NCI-H82 treated with DMSO at 0.1 percent for 48 hours (cell line): ENCODE measurements around the gene PLEKHO1.
A peak's percentile ranks its signal among the peaks of the same experiment; 100 is the strongest.

Experiments
- DNase-seq: peaks from one replicate; lab custom pipeline; 2025; ENCODE audit not compliant: unreplicated experiment; lab: John Stamatoyannopoulos, UW

PLEKHO1 gene

DNA sequence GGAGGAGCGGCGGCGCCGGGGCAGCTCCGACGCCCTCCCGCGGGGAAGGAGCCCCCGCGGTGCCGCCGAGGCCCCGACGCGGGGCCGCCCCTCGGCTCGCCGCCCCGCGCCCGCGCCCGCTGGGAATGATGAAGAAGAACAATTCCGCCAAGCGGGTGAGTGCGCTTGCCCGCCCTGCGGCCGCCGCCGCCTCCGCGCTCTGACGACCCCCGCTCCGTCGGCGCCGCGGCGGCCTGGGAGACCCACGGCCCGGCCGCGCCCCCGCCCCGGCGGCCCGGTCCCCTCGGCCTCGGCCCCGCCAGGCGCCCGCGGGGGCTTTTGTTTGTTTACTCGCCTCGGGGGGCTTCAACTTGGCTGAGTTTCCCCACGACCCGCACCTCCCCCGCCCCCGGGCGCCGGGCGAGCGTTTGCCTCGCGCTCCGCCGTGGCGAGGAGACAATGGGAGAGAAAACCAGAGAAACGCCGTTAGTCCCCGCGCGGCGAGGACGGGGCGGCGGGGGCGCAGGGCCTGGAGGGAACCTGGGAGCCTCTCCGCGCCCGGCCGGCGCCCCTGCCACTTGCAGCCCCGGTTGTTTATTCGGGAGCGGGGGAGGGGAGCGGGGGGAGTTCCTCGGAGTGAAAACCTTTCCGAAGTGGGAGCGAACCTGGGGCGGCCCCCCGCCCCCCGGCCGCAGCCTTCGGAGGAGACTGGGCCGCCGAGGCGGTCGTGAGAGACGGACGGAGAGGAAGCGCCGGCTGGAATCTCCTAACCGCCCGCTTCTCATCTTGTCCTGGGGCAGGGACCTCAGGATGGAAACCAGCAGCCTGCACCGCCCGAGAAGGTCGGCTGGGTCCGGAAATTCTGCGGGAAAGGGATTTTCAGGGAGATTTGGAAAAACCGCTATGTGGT, 661 bp downstream of the PLEKHO1 start:
- no peak for DNase-seq

DNA sequence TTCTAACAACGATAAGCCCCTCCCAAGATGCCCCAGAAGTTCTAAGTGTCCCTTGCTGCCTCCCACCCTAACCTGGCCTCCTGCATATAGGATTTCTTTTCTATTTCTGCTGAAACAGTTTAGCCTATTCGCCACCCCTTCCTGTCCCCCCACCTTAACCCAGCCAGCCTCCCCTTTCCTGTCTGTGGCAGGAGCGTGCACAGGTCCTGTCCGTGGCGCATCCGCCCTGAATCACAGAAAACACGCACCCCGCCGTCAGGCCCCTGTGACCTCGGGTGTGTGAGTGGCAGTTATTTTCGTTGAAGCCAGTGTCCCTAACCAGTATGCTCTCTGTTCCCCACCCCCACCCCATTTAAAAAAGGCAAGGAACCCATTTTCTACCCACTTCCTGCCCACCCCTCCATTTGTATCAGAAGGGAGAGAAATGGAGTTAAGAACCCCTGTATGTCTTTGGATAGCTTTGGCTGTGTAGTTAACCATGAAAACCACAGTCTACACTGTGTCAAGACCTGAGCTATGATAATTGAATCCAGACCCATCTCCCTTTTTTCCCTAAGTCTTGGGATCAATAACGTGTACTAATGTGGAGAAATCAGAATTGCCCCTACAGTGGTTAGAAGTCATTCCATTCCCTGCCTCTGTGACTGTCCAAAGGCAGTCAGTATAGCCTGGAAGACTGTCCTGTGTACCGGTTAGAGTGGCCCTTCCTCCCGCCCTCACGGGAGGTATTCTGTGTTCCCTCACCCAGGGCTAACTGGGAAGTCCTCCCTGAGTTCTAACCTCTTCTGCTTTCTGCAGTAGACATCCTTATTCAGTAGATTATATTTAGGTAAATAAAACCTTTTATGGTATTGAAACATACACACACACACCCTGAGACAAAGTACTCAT, 1.8 kb downstream of the PLEKHO1 start:
- DNase-seq: no peak

DNA sequence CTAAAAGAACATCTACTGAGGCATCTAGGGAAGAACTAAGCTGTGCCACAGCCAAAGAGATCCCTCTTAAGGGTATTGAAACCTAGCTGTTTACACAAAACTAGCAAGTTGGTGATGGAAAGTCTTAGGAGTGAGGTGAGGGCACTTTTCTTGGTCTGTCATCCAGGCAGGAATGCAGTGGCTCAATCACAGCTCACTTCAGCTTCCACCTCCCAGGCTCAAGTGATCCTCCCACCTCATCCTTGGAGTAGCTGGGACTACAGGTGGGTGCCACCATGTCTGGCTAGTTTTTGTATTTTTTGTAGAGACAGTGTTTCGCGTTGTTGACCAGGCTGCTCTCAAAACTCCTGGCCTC, 2.4 kb downstream of the PLEKHO1 start:
- no peak for DNase-seq

DNA sequence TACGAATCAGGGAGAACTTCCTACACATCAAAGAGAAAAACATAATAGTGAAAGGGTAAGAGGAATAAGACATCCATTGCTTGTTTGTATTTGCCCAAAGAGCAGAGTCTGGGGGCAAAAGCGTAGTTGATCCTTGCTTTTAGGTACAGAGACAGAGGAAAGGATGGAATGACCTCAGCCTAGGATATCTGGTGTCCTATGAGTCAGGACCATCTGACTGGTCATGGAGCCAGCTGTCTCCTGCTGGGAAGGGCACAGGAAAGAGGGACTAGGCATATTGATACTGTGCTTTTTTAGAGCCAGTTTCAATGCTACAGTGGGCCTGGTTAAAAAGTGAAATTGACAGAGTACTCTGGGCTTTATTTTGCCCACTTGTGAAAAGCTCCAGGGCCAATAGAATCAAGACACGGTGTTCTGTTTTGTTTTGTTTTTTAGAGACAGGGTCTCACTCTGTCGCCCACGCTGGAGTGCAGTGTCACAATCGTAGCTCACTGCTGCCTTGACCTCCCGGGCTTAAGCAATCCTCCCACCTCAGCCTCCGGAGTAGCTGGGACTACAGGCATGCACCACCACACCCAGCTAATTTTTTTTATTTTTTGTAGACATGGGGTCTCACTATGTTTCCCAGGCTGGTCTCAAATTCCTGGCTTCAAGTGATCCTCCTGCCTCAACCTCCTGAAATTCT, 3.2 kb downstream of the PLEKHO1 start:
- no peak for DNase-seq

DNA sequence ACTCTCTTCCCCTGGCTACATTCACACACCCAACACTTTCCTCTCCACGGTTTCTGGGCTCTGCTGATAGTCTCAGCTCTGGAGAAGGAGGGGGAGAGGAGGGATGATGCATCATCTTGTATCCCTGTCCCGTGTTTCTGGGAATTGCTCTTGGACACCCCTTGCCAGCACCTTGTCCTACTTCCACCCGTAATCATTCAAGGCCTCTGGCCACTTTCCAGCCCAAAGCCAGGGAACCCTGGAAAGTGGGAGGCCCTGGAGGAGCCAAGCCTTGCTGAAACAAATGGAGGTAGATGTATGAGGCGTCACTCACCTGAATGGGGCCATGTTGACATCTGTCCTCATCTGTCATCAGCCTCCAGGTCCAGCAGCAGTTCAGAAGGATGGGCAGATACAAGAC, 4.4 kb downstream of the PLEKHO1 start:
- no peak for DNase-seq

DNA sequence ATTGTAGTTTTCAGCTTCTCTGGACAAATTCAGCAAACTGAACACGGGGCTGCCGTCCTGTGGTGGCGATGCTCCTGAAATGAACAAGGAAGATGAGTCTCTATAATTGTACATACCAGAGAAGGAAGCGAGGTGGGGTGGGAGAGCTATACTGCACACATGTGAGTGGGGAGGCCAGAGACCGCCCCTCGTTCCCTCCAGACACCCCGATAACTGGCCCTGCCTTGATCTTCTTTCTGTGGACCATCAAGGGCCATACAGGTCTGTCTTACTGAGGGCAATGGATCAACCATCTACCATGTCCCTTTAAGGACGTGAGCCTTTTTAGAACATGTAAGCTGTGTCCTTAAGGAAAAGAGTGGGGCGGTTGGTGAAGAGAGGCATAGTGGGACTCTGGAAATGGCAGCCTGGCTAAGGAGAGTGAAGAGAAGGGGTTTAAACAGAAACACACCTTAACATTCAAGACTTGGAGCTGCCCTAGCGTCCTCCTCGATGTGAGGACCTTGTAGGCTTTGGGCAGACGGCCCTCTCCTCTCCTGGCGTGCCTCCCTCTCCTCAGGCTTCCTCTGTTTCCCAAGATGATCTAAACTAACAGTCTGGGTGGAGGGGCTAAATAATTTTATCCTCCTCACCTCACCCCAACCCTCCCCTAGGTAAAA, 5.8 kb downstream of the PLEKHO1 start:
- DNase-seq: no peak

DNA sequence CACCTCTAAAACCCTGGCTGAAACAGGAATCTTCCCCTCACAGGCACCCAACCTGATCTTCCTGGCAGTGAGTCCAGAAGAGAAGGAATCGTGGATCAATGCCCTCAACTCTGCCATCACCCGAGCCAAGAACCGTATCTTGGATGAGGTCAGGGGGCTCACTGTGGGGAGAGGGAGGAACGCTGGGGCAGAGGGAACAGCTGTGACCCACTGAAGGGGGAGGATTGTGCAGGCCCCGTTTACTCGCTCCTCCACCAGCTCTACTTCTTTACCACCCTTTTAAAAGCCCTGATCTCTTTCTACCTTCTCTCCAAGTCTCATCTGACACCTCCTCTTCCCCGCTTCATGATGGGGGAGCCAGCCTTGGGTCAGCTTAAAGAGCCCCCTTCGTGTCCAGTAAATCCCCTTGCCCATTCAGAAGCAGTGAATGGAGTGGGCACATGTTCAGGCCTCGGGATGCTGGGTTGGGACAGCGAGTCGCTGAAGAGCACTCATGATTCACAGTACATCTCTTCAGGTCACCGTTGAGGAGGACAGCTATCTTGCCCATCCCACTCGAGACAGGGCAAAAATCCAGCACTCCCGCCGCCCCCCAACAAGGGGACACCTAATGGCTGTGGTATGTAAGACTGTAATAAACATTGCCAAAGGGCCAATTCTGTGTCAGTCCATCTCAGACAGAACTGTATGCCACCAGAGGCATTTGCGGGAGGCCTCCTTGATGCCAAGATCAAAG, 7.3 kb downstream of the PLEKHO1 start:
- DNase-seq: no peak

DNA sequence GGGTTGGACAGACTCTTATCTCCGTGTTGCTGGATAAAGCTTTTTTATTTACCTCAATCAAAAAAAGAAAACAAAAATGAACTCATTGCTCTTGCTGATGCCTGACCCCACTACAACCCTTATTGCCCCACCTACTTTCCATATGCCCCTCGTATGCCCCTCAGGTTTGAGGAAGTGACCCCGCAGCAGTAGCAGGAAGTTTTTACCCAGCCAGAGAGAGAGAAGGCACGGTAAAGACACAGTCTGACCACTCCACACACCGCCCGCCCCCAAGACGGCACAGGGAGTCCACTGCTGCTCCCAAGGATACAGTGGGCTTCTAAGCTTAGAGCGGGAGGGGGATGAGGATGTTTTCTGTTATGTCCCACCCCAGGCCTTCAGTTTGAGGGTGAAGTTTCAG, 9.8 kb downstream of the PLEKHO1 start:
- no peak for DNase-seq

DNA sequence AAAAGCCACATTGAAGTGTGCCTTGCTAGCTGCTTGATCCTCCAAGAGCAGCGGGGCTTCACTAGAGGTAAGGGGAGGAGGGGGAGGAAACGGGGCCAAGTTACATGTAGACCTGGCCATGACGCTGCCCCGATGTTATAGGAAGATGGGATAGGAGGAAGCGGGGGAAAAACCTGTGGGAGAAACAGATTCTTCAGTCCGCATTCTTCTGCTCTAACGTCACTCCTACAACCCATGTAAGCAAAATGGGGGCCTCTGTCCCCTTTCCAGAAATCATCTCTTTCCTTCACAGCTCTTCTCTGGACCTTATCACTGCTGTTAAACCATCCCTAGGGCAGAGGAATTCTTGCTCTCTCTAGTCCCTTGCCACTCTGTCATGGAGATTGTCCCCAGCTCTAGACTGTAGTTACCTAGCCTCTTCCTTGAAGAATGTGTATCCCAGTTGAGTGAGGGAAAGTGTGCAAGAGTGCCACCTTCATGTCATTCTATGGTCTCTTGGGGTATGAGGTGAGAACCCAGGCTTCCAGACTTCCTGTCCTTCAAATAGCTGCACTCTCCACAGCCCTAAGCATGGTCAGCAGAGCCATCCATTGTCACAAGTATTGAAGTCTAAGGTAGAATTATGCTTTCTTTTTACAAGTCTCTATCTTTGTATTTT, 11.4 kb downstream of the PLEKHO1 start:
- no peak for DNase-seq

DNA sequence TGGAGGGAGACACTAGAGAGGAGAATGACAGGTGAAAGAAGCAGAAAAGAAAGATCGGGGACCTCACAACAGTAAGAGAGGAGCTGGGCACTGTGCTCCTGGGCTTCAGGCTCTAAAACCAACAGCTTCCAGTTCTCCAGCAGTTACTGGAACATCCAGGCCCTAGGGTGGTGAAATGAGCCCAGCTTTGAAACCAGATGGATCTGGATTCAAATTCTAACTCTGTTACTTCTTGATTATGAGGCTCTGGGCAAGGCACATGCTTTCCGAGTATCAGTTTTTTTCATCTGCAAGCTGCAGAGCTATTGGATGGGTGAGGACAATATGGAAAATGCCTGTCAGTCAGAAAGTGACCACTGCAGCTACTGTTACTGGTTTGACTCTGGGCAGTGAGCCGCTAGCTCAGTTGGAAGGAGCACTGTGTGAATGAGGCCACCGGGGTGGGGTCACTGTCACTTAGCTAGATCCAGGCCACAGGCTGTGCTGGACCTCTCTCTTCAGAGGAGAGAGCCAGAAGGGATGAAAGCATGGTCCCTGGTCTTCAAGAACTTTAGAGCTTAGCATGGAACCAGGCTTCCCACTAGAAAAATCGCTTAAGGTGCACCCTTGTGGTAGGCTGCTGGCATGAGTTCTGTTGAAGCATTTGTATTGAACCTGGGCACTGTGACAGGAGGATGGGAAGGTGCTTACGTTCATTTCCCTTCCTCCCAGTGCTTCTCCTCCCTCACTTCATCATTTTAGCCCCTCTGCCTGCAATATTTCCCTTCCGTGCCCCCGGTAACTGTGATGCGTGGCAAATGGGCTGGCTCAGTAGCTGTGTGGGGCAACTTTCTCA, 12.2 kb downstream of the PLEKHO1 start:
- DNase-seq: no peak

DNA sequence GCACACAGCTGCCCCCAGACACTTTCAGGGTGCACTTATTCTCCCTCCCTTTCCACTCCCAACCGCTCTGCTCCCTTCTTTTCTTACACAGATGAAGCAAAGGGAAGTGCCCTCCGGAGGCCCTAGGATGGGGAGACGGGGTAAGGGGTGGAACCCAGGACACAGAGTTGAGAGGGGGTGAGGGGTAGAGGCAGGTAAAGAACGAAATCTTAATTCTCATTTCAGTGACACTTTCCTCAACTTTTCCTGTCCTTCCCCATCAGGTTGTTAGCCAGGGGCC, 12.8 kb downstream of the PLEKHO1 start:
- no peak for DNase-seq

DNA sequence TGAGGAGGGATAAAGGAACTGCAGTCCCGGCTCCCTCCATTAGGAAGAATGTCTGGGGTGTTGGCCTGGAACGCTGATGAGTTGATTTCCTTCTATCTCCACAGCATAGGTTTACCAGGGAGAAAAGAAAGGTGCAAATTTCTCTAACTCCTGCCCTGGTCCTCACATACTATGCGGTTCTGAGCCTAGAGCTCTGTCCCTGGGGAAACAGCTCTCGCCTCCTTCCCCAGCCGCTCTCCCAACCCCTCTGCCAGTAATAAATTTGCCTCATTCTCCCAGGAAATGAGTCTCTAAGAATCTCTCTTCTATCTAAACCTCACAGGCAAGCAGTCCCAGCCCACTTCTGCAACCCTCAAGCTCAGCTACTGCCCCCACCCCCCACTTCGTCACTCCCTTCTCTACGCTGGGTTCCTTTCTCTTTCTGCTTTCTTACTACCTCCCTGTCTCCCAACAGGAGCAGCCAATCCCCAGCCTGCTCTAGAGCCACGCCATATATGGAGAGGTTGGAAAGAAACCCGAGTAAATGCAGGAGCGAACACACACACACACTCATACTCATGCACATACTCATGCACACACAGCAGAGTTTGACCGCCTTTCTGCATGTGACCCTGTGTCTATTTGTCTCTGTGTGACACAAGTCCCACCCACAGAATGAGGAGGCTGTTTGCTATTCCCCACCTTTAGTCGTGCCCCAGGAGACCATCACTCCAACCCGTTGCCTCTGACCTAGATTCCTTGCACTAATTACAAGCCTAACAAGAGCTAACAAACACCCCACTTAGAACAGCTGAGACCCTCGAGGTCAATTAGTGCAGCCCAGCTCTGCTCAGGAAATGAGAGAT, 13.4 kb downstream of the PLEKHO1 start:
- DNase-seq: peak; percentile 36

DNA sequence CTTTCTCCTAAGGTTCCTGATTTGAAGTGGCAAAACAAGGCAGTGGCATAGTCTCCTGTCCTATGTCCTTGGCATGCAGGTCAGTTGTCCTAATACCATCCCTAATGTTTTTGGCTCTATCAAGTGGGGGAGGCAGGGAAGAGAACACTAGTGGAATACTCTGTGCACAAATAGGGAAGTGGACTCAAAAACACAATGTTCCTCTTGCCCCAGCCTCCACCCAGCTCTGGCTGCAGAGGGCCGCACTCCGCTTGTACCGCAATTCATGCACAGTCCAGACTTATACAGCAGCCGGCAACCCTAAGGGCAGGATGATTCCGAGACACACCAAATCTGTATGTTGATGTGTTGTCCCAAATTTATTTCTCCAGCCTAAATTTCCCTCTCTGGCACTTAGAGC, 14.5 kb downstream of the PLEKHO1 start:
- DNase-seq: no peak

DNA sequence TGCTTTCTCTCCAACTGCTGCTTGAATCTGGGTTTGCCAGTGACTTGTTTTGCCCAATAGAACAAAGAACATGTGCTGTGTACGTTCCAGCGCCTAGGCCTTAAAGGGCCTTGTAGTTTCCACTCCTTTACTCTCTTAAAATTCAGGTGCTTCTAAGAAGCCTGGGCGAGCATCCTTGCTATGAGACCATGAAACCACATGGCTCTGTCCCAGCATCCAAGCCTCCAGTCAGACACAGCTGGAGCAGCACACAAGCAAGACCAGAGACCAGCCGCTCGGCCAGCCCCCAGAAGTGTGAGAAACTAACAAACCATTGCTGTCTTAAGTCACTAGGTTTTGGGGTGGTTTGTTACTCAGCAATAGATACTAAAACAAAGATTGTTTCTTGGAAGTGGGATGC, 15.1 kb downstream of the PLEKHO1 start:
- no peak for DNase-seq

DNA sequence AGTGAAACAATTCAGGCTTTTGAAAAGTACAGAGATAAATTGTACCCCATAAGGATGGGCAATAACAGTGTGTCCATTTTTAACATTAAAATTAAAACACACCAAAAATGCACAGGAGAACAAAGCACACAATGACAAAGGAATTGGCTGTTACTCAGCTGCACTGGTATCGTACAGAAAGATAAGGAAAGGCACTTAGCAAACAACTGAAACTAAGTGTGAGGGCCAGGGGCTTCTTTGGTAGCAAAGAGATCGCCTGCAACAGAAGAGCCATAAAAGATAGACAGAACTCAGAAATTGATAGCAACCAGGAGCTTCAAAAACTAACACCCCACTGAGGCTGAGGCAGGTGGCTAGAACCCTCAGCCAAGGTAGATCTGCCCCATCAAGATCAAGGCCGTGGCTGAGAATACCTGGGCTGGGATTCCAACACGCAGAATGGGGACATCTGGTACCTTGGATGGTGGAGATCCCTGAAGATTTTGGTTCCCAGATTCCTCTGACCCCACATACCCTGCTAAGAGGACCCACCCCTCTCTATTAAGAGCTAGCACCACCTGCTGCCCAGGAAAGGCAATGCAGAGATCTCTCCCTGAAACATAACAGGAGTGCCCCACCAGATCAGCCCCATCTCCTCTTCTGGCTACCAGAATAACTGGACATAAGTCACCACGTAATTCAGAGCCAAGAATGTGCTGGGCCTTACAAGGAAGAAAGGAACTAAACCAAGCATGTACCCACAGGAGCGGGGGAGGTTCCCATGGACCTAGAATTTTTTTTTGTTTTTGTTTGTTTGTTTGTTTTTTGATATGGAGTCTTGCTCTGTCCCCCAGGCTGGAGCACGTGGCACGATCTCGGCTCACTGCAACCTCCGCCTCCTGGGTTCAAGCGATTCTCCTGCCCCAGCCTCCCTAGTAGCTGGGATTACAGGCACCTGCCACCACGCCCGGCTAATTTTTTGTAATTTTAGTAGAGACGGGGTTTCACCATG, 16.2 kb downstream of the PLEKHO1 start:
- DNase-seq: peak; percentile 77

DNA sequence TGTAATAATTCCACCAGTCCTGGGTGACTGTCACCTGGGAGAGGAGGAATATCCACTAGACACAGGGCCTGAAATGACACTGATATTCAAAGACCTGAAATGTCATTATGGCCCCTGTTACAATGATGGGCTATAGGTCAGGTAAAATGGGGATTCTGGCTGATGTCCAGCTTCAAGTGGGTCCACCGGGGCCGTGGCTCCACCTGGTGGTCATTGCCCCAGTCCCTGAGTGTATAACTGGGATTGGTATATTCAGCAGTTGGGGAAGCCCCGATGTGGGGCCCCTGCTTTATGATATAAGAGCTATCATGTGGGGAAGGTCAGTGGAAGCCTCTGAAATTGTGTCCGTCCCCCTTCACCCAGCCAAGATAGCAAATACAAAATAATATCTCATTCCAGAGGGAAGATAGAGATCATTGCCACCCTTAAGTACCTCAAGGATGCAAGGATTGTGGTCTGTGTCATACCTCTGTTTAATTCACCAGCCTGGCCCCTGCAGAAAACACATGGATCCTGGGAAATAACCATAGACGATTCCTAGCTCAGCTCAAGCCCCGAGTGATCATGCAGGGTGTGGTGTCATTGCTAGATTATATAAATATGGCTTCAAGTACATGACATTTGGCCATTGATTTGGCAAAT, 19.4 kb downstream of the PLEKHO1 start:
- DNase-seq: no peak

DNA sequence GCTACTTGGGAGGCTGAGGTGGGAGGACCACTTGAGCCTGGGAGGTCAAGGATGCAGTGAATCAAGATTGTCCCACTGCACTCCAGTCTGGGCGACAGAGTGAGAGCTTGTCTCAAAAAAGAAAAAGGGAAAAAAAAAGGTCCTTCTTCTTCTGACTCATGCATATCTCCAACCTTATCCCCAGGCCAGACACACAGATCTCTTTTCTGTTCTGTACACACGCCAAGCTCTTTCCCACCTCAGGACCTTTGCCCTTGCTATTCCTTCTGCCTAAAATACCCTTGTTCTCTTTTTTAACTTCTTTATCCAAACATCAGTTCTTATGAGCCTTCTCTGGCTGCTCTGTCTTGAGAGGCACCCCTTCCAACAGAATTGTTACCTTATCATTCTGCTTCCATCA, 22.1 kb downstream of the PLEKHO1 start:
- DNase-seq: no peak
